HL-60 (cell line): ENCODE measurements around the gene LEKR1.

ENCODE experiments used
- CTCF ChIP-seq: IDR thresholded peaks from one replicate; pipeline ENCODE4 v1.5.1; 2011; ENCODE audit warnings: low read length, control low read depth, inconsistent platforms; ENCODE audit not compliant: insufficient read depth
- GABPA ChIP-seq: IDR thresholded peaks from 2 replicates; pipeline ENCODE4 v1.6.1; 2012; ENCODE audit warnings: low read depth
- POLR2AphosphoS5 ChIP-seq: IDR thresholded peaks from 2 replicates; pipeline ENCODE4 v1.6.1; 2012; ENCODE audit warnings: low read depth
- SPI1 ChIP-seq: IDR thresholded peaks from 2 replicates; pipeline ENCODE4 v1.6.1; 2012; ENCODE audit warnings: low read depth, mild to moderate bottlenecking, borderline replicate concordance
- TF ChIP-seq, protein P1 (sequence below): IDR thresholded peaks from 2 replicates; pipeline ENCODE4 v1.6.1; 2012; ENCODE audit warnings: low read depth; ENCODE audit not compliant: insufficient replicate concordance

GRCh38 chr3:157077565-157077991, 251.4 kb downstream of the LEKR1 start:
- TF ChIP-seq CTCF (no peak), POLR2AphosphoS5 (no peak), SPI1 (no peak), GABPA (no peak)
- TF ChIP-seq, protein P1, sequence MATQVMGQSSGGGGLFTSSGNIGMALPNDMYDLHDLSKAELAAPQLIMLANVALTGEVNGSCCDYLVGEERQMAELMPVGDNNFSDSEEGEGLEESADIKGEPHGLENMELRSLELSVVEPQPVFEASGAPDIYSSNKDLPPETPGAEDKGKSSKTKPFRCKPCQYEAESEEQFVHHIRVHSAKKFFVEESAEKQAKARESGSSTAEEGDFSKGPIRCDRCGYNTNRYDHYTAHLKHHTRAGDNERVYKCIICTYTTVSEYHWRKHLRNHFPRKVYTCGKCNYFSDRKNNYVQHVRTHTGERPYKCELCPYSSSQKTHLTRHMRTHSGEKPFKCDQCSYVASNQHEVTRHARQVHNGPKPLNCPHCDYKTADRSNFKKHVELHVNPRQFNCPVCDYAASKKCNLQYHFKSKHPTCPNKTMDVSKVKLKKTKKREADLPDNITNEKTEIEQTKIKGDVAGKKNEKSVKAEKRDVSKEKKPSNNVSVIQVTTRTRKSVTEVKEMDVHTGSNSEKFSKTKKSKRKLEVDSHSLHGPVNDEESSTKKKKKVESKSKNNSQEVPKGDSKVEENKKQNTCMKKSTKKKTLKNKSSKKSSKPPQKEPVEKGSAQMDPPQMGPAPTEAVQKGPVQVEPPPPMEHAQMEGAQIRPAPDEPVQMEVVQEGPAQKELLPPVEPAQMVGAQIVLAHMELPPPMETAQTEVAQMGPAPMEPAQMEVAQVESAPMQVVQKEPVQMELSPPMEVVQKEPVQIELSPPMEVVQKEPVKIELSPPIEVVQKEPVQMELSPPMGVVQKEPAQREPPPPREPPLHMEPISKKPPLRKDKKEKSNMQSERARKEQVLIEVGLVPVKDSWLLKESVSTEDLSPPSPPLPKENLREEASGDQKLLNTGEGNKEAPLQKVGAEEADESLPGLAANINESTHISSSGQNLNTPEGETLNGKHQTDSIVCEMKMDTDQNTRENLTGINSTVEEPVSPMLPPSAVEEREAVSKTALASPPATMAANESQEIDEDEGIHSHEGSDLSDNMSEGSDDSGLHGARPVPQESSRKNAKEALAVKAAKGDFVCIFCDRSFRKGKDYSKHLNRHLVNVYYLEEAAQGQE = no peak
